Coronary artery (tissue), 2 donors: ENCODE data around the gene CXCL12.
A peak's percentile ranks its signal among the peaks of the same experiment; 100 is the strongest.

Experiments used
- DNase-seq: peaks from one replicate; pipeline ENCODE4 v3.0.0-alpha.2; 2017; ENCODE audit warnings: low spot score
- H3K27ac ChIP-seq, 2 donors: fragments of 200-600 bp; sonication (generic); one replicate each; pipeline ENCODE4 v1.5.1; 2016 to 2019
- H3K4me3 ChIP-seq: fragments of 200-600 bp; sonication (generic); 2 replicates; pipeline ENCODE4 v1.5.1; 2016; ENCODE audit warnings: mild to moderate bottlenecking, moderate library complexity
- TF ChIP-seq, protein P1 (sequence below): fragments of 200-600 bp; sonication (generic); IDR thresholded peaks from one replicate; pipeline ENCODE4 v1.5.1; 2019; ENCODE audit warnings: antibody characterized with exemption

The CXCL12 gene

DNA sequence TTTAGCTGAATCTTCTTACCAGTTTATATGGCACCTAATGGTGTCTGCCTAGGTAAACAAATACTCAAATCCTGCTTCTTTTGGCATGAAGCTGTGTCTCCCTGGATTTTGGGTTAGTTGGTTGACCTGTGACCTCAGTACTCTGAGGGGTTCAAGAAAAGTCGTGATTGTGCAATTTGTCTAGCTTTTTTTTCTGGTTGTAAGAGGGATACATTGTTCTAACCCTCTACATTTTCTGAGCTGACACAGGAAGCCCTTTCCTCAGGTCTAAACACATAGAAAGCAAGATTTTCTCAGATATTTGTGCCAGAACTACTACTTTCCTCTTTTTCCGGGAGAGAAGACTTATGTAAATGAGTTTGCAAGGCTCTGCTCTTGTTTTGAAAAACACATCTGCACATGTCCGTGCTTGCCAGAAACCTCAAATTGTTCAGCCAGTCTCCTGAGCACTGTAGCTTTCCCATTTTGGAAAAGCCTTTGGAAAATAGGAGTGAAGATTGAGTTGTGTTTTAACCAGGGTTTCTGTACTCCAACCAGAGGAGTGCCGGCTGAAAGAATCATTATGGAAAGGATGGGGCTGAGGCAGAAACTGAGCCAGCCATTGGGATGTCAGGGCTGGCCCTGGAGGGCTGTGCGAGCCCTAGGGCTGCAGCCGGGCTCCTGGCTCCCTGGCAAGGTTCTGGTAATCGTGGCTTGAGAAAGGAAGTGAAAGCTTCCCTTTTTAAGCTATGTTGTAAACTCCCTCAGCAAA is 31.3 kb upstream of the CXCL12 start:
- peak; percentile 41 for DNase-seq
- H3K27ac ChIP-seq = peak overlapping the region in 1 of 2 donors; percentile 72
- H3K4me3 ChIP-seq = peak overlapping the region; percentile 36
- TF ChIP-seq, protein P1, sequence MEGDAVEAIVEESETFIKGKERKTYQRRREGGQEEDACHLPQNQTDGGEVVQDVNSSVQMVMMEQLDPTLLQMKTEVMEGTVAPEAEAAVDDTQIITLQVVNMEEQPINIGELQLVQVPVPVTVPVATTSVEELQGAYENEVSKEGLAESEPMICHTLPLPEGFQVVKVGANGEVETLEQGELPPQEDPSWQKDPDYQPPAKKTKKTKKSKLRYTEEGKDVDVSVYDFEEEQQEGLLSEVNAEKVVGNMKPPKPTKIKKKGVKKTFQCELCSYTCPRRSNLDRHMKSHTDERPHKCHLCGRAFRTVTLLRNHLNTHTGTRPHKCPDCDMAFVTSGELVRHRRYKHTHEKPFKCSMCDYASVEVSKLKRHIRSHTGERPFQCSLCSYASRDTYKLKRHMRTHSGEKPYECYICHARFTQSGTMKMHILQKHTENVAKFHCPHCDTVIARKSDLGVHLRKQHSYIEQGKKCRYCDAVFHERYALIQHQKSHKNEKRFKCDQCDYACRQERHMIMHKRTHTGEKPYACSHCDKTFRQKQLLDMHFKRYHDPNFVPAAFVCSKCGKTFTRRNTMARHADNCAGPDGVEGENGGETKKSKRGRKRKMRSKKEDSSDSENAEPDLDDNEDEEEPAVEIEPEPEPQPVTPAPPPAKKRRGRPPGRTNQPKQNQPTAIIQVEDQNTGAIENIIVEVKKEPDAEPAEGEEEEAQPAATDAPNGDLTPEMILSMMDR = no peak

DNA sequence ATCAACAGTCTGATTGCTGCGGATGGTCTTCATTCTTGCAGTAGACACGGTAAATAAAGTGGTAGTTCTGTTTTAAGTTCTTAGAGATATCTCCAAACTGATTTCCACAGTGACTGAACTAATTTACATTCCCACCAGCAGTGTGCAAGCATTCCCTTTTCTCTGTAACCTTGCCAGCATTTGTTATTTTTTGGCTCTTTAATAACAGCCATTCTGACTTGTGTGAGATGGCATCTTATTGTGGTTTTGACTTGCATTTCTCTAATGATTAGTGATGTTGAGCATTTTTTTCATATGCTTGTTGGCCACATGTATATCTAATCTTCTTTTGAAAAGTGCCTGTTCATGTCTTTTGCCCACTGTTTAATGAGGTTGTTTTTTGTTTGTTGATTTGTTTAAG is 30.2 kb upstream of the CXCL12 start:
- DNase-seq = no peak
- TF ChIP-seq, protein P1 = no peak
- no peak overlapping the region for H3K4me3 ChIP-seq
- H3K27ac ChIP-seq = no peak overlapping the region

DNA sequence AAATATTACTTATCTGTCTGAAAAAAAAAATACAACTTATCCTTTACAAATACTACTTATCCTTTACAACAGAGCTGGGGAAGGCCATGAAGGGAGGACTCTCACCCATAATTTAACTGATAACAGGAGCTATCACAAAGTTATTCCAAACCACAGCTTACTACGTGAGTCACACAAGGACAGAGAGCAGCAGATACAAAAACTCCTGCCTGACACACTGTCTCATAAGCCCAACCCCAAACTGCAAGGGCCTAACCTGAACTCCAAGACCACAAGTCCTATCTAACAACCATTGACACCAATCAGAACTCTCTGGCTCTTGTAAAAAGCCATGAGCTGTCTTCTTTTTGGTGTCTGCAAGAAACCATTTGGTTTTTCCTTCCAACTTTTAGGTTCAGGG is 28.5 kb upstream of the CXCL12 start:
- DNase-seq = peak; percentile 9
- TF ChIP-seq, protein P1 = no peak
- no peak overlapping the region for H3K27ac ChIP-seq
- H3K4me3 ChIP-seq = no peak overlapping the region

DNA sequence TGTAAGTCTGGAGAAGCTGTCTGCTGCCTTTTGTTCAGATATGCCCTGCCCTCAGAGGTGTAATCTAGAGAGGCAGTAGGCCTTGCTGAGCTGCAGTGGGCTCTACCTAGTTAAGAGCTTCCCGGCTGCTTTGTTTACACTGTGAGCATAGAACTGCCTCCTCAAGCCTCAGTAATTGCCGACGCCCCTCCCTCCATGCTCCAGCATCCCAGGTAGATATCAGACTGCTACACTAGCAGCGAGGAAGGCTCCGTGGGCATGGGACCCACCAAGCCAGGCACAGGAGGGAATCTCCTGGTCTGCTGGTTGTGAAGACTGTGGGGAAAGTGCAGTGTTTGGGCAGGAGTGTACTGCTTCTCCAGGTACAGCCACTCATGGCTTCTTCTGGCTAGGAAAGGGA is 26.4 kb upstream of the CXCL12 start:
- no peak for DNase-seq
- TF ChIP-seq, protein P1 = no peak
- Histone ChIP-seq H3K4me3 (no peak overlapping the region), H3K27ac (no peak overlapping the region)

DNA sequence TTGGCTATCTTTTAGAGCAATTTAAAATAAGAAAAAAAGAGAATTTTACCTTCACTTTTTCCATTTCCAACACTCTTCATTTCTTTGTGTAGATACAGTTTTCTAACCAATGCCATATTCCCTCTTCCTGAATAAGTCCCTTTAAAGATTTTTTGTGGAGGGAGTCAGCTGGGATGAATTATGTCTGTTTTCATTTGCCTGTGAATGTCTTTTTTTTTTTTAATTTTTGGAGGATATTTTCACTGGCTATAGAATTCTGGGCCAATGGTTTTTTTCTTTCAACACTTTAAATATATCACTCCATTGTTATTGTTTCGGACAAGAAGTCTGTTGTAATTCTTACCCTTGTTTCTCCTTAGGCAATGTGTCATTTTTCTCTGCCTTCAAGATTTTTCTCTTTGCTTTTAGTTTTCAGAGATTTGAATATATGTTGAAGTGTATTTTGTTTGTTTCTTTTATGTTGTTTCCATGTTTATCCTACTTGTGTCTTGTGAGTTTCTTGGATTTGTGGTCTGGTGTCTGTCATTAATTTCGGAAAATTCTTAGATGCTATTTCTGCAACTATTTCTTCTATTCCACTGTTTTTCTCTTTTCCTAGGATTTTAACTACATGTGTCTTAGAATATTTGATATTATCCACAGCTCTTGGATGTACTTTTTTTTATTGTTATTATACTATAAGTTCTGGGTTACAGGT is 20.0 kb upstream of the CXCL12 start:
- H3K27ac ChIP-seq = no peak overlapping the region
- DNase-seq = no peak
- TF ChIP-seq, protein P1 = no peak
- H3K4me3 ChIP-seq = no peak overlapping the region

DNA sequence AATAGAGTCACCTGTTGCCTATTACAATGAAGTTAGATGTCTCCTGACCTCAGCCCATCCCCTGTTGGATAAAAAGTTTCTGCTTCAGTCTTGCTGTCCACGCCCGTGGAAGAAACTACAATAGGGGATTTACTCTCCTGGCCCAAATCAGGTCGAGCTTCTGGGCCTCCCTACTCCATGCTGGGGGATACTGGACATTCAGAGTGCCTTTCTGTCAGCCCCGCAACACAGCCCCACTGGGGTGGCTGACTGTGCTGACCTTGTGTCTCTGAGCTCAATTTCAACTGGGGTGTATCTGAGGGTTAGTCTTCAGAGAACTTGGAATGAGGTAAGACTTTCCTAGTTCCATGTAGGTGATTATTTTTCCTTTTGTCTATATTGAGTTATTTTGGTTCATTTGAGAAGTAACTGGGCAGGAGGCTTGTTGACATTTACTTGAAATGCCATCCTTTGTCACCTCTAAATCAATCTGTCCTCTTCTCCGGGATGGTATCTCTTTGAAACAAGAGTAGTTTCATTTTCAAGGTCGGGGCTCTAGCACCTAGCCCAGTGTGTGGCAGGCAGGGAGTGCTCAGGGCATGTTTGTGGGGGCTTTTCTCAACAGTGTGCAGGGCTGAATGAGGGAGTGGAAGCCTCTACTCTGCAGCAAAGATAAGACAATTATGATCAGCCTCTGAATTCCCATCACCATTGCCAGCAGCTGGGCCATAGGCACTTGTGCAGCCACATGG is 17.7 kb upstream of the CXCL12 start:
- TF ChIP-seq, protein P1 = no peak
- Histone ChIP-seq H3K4me3 (no peak overlapping the region), H3K27ac (no peak overlapping the region)
- DNase-seq = peak; percentile 35
